GM11168 (cell line): ENCODE measurements around the gene ZSWIM7.

Experiments
- in situ Hi-C: fragments of 300-500 bp; cut with MboI; formaldehyde crosslinking; loops from one replicate; pipeline ENCODE4 v1.12.0; 2022; ENCODE audit warnings: low sequenced_read_pairs; ENCODE audit not compliant: unreplicated experiment

The ZSWIM7 gene

DNA sequence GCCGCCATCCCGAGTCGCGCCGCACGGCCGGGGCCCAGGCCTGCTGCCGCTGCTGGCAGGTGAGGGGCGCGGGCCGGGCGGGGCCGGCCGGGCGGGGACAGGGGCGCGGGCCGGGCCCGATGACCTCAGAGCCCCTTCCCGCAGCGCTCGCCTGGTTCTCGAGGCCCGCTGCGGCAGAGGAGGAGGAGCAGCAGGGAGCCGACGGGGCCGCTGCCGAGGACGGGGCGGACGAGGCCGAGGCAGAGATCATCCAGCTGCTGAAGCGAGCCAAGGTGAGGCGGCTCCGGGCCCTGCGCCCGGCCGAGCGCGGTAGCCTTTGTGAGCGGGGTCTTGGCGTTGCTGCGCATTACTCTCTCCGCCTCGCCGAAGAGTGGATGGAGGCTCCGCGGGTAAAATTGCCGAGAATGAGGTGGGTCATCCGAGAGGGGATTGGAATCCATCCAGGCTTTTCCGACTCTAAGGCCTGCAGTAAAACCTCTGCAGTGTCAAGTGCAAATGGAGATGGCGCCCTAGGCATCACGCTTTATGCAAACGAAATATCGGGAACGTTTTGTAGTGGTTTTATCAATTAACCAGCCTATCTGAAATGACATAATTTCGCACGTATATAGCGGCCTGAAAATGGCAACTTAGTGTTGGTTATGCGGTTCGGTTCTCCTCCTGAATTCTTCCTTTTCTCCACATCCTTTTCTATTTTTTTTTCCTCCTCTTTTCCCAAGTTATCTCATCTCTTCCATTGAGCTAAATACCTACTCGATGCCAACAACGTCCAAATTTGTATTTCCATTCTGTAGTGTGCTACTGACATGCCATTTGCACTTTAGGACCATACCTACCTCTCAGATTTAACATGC lies 697 bp upstream of the ZSWIM7 start:
- in situ Hi-C loops = loop anchor here (5.0 to 25.0 kb wide), 3 partner anchors 168 to 738 kb away; partner anchors contain the start of genes PMP22, TRIM16 and ZNF286A

DNA sequence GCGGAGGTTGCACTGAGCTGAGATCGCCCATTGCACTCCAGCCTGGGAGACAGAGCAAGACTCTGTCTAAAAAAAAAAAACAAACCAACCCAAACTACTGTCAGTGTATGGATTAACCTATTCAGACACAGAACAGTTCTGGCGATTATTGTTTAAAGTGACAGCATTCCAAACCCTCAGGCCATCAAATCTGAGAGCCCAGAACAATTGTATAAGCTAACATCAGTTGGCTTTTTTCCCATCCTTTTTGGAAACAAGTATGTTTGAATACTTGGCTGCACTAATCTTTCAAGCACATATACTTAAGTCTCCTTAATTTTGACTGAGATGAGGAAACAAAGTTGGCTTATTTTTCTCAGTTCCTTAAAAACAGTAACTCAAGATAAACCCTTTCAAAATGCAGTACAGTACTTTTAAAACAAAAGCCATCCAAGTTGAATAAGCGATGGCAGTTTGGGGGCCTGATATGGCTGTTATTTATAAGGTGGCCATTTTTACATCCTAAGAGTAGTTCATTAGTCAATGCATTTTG lies 1.4 kb downstream of the ZSWIM7 start:
- in situ Hi-C loops = loop anchor here (5.0 to 25.0 kb wide), 3 partner anchors 166 to 736 kb away; partner anchors contain the start of genes PMP22, TRIM16 and ZNF286A

DNA sequence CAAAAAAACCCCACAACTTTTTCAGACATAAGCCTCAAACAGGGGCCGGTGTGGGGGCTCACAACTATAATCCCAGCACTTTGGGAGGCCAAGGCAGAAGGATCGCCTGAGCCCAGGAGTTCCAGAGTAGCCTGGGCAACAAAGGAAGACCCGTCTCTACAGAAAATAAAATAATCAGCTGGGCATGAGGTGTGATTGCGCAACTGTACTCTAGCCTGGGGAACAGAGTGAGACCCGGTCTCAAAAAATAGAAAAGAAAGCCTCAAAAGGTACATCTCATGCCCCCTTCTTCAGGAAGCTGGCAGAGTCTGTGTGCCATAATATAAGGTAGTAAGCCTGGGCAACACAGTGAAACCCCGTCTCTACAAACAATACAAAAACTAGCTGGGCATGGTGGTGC lies 3.2 kb downstream of the ZSWIM7 start:
- in situ Hi-C loops = loop anchor here (5.0 to 25.0 kb wide), 3 partner anchors 164 to 734 kb away; partner anchors contain the start of genes PMP22, TRIM16 and ZNF286A

DNA sequence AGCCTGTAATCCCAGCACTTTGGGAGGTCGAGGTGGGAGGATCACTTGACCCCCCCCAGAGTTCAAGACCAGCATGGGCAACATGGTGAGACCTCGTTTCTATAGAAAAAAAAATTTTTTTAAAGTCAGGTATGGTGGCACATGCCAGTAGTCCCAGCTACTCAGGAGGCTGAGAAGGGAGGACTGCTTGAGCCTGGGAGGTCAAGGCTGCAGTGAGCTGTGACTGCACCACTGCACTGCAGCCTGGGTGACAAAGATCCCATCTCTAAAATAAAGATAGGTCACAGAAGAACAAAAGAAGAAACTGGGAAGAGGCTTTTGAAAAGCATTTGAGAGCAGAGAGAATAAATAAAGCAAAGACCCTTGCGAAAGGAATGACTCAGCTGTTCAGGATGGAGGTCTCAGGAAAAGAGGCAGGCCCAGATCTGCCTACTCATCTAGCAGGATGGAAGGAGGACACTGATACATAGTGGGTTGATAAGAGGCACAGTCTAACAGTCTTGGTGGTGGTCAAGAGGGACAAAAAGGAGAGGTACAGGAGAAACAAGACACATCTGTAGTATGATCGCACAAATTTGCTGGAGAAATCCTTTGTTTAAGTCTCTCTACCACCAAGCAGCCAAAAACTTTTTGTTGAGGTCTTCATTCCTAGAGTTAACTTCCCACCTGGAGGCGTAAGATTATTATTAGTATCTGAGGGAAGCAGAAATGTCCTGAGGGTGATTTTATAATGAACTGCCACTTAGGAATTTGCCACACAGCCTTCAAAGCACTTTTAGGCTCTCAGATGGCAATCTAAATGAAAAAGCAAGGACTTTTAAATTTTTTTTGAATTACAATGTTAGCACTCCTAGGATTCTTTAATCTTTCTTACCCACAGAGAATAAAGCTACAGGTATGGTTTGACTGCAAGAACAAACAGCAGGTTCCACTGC lies 17.6 kb downstream of the ZSWIM7 start:
- in situ Hi-C loops = loop anchor here (25.0 kb wide), 2 partner anchors 295 to 720 kb away; partner anchors contain the start of genes PMP22, TRIM16 and ZNF286A

DNA sequence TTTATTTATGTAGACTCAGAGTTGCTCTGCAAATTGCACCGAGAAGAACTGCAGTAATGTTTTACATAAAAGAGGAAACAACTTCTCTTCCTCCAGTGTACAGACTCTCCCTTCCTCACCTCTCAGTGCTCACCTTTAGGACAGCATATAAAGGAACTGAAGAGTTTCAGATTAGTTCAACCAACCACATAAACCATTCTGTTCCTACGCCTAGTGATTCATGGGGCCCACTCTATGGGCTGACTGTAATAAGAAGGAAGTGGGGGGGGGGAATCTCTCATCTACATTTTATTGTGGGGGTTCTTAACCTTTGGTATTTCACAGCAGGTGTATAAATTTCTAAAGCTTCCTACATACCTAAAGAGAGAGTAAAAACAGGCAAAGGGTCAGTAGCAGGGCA lies 18.3 kb downstream of the ZSWIM7 start:
- in situ Hi-C loops = loop anchor here (25.0 kb wide), 2 partner anchors 294 to 719 kb away; partner anchors contain the start of genes PMP22, TRIM16 and ZNF286A

DNA sequence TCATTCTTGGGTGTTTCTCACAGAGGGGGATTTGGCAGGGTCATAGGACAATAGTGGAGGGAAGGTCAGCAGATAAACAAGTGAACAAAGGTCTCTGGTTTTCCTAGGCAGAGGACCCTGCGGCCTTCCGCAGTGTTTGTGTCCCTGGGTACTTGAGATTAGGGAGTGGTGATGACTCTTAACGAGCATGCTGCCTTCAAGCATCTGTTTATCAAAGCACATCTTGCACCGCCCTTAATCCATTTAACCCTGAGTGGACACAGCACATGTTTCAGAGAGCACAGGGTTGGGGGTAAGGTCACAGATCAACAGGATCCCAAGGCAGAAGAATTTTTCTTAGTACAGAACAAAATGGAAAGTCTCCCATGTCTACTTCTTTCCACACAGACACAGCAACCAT lies 20.5 kb downstream of the ZSWIM7 start:
- in situ Hi-C loops = loop anchor here (25.0 kb wide), 2 partner anchors 292 to 717 kb away; partner anchors contain the start of genes PMP22, TRIM16 and ZNF286A

DNA sequence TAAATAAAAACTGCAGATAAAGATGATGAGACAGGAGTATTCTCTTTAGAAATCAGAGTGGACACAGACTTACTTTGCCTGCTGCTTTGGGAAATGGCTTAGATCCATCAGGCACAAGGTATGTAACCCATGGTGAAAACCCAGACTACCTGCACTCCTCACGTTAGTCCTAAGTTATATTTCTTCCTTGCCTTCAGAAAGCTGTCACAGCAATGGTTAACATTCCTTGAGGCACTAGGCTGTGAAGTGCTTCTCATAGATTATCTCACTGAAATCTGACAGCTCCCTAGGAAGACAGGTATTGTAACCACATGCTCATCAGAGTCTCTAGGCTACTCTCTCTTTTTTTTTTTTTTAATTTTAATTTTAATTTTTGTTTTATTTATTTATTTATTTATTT lies 20.9 kb downstream of the ZSWIM7 start:
- in situ Hi-C loops = loop anchor here (25.0 kb wide), 2 partner anchors 291 to 716 kb away; partner anchors contain the start of genes PMP22, TRIM16 and ZNF286A

DNA sequence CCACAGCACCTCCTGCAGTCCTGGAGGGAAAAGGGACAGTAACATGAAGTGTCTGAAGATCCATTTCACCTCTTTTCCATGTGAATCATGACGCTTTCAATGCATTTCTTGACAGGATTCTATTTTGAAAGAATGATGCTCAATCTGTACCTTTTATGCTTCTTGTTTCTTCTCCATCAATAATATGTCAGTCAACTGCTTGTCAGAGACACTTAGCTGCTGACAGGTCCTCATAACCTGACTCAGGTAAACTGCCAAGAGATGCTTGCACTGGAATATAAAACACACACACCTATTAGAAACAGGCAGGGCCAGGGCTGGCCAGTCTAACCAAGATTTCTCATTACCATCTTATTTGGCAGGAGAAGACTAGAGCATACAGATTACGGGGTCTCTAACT lies 21.6 kb downstream of the ZSWIM7 start:
- in situ Hi-C loops = loop anchor here (25.0 kb wide), 2 partner anchors 291 to 716 kb away; partner anchors contain the start of genes PMP22, TRIM16 and ZNF286A

DNA sequence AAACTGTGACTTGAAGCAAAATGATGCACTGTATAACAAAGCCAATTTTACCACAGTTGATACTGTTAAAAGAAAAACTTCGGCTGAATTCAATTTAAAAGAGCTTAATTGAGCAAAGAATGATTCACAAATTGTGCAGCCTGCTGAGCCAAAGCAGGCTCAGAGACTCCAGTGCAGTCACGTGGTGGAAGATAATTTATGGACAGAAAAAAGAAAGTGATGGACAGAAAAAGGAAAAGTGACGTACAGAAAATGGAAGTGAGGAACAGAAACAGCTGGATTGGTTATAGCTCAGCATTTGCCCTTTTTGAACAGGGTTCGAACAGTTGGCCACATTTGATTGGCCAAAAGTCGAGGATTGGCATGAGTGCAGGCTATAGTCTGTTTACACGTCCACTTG lies 25.7 kb downstream of the ZSWIM7 start:
- in situ Hi-C loops = no loop called here

DNA sequence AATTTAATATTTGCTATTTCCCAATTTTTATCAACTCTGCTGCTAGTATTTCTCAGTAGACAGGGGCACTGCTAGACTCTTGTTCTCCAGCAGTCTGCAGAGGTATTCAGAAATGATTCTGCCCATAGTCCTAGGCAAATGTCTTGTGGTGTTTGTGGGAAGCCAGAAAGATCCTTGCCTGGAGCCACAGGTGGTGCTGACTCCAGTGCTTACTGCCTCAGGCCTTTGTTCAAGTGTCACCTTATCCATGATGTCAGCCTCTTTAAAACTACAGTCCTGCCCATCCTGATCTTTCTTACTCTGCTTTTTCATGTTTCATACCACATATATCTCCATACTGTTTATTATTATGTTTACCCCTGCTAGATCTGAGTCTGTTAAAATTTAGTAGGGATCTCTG lies 26.5 kb downstream of the ZSWIM7 start:
- in situ Hi-C loops = no loop called here

DNA sequence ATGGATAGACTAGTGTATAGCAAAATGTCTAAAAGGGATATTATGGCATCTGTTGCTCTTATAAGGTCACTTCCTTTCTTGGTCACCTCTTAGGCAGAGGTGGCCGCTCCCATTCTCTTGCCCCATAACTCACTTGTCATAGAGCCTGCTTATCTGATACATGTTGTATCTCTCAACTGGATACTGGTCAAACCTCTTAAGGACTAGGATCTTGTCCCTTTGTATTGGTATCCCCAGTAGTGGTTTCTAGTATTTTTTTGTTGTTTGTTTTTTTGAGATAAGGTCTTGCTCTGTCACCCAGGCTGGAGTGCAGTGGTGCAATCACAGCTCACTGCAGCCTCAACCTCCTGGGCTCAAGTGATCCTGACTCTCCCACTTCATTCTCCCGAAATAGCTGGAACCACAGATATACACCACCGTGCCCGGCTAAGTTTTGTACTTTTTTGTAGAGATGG lies 27.0 kb downstream of the ZSWIM7 start:
- in situ Hi-C loops = no loop called here

DNA sequence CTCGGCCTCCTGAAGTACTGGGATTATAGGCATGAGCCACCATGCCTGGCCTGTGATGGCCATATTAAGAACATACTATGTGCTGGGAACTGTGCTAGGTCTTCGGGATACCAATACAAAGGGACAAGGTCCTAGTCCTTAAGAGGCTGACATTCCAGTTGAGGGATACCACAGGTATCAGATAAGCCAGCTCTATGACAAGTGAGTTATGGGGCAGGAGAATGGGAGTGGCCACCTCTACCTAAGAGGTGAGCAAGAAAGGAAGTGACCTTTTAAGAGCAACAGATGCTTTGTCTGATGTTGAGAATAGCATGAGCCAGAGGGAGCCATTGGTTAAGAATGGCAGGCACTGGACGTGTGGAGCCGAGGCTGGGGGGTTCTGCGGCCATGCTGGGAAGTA lies 27.6 kb downstream of the ZSWIM7 start:
- in situ Hi-C loops = no loop called here

DNA sequence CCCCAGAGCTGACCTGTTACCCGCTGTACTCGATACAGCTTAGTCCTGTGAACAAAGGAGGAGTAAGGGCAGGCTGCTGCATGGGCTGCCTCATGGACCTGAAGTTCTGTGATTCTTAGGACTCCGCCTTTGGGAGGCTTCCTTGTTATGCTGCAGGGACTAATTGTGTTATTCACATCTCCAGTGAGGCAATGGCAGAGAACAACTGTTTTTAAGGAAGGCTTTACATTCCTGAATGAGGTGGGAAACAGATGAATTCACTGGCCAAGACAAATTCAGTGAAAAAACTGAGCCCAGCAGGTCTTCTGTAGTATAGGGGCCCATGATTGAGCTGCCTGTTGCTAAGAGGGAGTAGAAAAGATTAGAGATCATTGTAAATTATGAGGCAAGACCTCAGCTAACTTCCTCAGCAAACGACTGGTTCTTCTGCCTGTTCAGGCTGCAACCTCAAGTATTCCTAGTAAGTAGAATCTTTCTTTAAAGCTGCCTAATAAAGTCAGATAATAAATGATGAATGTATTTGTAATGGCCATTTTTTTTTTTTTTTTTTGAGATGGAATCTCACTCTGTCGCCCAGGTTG lies 28.3 kb downstream of the ZSWIM7 start:
- in situ Hi-C loops = no loop called here

DNA sequence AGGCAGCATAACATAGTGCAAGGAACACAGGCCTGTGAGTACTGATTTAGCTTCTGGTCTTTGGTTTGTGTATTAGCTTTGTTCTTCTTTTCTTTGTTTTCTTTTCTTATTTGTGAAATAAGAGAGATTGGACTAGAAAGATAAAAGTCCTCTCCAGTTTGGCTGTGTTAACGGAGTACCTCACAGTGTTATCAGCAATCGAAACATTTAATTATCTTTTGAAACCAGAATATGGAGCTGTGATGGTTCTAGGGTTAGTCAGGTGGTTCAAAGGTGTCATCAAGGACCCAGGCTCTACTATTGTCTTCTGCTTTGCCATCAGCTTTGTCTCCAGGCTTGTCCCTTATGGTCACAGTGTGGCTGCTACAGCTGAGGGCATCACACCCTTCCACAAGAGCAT lies 29.0 kb downstream of the ZSWIM7 start:
- in situ Hi-C loops = no loop called here

DNA sequence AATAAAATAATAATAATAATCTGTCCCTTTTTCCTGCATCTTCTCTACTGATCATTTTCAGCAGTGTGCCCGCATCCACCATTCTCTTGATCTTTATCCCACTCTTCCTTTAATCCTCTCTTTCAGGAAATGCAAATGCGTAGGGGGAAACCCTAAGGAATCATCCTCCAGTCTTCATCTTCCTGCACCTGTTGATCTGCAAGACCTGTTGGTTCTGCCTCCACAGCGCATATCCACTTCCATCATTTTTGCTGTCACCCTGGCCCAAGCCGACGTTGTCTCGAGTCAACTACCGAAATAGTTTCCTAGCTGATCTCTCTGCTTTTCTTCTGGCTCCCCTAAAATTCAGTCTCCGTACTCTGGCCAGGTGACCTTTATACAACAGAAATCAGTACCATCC lies 30.0 kb downstream of the ZSWIM7 start:
- in situ Hi-C loops = no loop called here

DNA sequence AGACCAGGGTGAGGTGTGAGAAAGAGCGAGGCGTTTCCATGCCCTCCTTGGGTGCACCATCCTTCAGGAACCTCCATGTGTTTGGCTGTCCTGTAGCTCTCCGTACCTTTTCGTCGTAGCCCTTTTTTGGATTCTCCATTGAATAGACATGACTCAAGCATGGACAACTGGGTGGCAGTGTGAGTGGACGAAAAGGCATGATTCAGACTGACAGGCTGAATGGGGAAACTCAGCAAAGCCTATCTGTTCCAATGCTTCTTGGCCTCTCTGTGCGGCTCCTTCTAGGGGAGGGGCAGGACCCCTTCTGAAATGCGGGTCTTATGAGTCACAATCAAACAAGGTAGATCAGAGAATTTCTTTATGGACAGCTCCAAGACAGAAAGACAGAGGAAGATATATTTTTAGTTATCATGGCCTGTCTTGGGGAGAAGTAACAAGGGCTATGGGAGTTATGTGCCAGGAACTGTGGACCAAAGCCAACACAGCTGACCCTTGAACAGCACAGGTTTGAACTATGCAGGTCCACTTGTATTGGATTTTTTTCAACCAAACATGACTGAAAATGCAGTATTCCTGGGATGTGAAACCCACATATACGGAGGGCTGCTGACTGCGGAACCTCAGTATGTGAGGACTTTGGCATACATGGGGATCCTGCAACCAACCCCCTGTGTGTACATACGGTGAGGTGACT lies 31.7 kb downstream of the ZSWIM7 start:
- in situ Hi-C loops = no loop called here

DNA sequence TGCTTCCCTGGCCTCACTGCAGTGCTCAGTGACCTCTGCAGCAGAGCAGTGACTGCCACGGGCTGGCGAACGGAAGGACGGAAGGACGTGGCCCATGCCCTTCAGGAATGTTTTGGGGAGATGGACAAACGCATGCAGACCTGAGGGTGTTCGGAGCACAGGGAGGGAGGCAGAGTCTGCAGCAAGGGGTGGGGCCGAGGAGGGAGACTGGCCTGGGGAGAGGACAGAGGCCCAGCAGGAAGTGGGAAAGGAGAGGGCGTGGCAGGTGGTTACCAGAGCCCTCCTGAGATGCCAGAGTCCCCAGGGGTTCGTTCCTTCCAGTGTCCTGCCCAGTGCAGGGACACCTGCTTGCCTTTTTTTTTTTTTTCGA lies 32.6 kb downstream of the ZSWIM7 start:
- in situ Hi-C loops = no loop called here

DNA sequence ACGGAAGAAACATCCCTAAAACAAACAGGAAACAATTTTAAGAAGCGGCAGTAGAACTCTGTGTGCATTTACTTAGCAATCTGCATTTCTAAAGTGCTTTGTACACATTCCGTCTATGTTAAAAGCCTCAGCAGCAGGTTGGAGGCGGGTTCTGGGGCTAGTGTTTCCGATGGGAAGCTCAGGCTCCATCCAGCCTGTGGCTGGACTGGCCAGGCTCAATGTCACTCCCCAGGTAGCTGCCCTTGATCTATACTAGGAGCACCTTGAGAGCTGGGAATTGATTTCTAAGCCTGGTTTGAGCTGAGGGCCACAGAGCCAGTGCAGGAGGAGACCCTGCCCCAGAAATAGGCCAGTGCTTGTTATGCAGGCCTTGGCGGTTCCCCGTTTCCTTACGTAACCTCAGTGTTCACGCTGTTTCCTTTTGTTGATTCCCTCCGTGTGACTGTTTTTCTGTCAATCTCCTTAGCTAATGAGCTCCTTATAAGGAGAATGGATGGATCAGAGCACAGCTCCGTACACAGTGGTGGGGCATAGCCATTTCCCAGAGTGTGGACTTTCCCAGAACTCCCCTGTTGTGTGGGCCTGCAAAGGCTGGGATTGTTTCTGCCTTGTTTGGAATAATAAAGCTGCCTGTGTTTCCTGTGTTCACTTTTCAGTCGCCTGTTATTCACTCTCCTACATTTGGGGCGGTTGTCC lies 33.2 kb downstream of the ZSWIM7 start:
- in situ Hi-C loops = no loop called here

DNA sequence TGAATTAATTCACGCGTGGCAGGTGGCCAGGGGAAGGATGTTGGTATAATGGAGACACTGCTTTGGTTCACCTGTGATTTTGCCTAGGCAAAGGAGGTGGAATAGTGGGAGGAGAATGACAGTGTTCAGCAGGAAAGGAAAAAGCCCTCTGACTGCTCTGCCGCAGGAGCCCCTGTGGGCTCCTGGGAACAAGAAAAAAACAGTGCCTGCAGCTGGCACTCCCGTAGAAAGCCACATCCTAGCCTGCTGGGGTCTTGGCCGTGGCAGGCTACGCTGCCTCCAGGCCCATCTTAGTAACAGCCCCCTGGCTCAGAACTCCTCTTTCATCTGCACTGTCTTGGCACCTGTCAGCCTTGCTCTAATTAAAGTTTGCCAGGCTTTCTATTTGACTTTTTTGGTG lies 34.0 kb downstream of the ZSWIM7 start:
- in situ Hi-C loops = no loop called here
